ENCODE results near the gene TMC1. TPM values are rescaled to one million over a fixed set of nuclear protein-coding genes. Genes with fewer than 3 reads are reported as not detected.

The TMC1 gene
- total RNA-seq, 4 donors from 2014 or later = under 0.01 to 0.95 (median 0.90) TPM; not detected in 1

DNA sequence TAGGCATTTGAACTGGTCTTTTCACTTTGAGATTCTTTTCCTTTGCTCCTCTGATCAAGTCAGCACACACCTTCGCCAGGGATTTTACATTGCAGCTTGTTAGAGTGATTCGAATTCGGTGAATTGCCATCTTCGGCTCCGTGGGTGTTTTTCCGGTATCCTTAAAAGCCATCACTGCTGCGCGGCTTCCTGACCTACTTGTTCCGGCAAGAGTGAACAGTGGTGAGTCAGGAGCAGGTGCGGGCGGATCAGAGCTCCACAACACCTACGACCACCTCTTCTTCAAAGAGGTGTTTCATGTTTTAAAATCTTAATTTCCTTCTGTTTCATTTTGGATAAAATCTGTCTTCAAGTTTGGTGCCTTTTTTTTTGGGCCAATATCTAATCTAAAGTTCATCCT is 134.6 kb downstream of the TMC1 start:
- TF ChIP-seq, protein P1, sequence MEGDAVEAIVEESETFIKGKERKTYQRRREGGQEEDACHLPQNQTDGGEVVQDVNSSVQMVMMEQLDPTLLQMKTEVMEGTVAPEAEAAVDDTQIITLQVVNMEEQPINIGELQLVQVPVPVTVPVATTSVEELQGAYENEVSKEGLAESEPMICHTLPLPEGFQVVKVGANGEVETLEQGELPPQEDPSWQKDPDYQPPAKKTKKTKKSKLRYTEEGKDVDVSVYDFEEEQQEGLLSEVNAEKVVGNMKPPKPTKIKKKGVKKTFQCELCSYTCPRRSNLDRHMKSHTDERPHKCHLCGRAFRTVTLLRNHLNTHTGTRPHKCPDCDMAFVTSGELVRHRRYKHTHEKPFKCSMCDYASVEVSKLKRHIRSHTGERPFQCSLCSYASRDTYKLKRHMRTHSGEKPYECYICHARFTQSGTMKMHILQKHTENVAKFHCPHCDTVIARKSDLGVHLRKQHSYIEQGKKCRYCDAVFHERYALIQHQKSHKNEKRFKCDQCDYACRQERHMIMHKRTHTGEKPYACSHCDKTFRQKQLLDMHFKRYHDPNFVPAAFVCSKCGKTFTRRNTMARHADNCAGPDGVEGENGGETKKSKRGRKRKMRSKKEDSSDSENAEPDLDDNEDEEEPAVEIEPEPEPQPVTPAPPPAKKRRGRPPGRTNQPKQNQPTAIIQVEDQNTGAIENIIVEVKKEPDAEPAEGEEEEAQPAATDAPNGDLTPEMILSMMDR (IDR thresholded peaks at IDR 0.05) = no peak
- TF ChIP-seq POLR2A (IDR thresholded peaks at IDR 0.05) = no peak
- Histone ChIP-seq H3K4me3 (no peak overlapping the region), H3K36me3 (no peaks in the 10 kb centered on the region), H3K27ac (no peak overlapping the region), H3K27me3 (no peaks in the 10 kb centered on the region), H3K9me3 (no peaks in the 10 kb centered on the region), H3K4me1 (no peaks in the 10 kb centered on the region)
- intact Hi-C loops (cut with DNase I; ENCODE audit: low total_unique reads) = no loop called here
- DNase-seq = no peak

DNA sequence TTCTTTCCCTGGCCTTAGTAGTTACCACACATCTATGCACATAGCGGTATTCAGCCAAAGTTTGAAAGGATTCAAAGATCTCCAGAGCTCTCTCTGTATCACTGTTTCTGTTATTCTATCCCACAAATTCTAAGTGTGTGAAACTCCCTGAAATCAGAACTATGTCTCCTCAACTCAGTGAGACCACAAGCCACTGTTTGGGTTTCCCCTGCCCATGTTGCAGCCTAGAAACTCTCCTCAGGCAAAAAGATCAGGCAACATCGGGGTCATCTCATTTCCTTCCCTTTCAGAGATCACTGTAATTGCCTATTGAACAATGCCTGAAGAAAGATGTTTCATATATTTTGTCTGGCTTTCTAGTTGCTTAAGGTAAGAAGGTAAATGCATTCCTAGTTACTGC is 135.6 kb downstream of the TMC1 start:
- no peaks in the 10 kb centered on the region for H3K9me3 ChIP-seq
- TF ChIP-seq, protein P1 (IDR thresholded peaks at IDR 0.05) = no peak
- no peak for TF ChIP-seq POLR2A (IDR thresholded peaks at IDR 0.05)
- no peak overlapping the region for H3K4me3 ChIP-seq
- DNase-seq = no peak
- H3K4me1 ChIP-seq = no peaks in the 10 kb centered on the region
- intact Hi-C loops (cut with DNase I; ENCODE audit: low total_unique reads) = no loop called here
- no peaks in the 10 kb centered on the region for H3K36me3 ChIP-seq
- no peaks in the 10 kb centered on the region for H3K27me3 ChIP-seq
- H3K27ac ChIP-seq = no peak overlapping the region

DNA sequence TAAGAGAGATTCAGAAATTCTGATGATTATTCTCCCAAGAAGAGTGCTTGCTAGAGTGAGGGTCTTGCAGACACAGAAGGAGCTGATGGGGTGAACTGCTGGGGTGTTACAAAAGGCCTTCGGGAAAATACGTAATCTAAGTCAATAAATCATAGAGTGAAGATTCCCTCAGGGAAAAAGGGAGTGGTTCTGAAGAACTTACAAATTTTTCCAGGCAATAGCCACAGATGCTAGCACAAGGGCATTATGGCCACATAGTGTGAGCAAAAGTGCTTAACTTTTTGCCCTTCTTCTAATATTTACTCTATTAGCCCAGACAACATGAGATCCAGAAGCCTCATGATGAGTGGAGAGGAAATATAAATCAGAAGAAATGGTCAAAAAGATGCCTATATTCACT is 137.3 kb downstream of the TMC1 start:
- TF ChIP-seq, protein P1 (IDR thresholded peaks at IDR 0.05) = no peak
- TF ChIP-seq POLR2A (IDR thresholded peaks at IDR 0.05) = no peak
- Histone ChIP-seq H3K4me1 (no peaks in the 10 kb centered on the region), H3K9me3 (no peaks in the 10 kb centered on the region), H3K36me3 (no peaks in the 10 kb centered on the region), H3K27ac (no peak overlapping the region), H3K4me3 (no peak overlapping the region), H3K27me3 (no peaks in the 10 kb centered on the region)
- no peak for DNase-seq
- intact Hi-C loops (cut with DNase I; ENCODE audit: low total_unique reads) = no loop called here

DNA sequence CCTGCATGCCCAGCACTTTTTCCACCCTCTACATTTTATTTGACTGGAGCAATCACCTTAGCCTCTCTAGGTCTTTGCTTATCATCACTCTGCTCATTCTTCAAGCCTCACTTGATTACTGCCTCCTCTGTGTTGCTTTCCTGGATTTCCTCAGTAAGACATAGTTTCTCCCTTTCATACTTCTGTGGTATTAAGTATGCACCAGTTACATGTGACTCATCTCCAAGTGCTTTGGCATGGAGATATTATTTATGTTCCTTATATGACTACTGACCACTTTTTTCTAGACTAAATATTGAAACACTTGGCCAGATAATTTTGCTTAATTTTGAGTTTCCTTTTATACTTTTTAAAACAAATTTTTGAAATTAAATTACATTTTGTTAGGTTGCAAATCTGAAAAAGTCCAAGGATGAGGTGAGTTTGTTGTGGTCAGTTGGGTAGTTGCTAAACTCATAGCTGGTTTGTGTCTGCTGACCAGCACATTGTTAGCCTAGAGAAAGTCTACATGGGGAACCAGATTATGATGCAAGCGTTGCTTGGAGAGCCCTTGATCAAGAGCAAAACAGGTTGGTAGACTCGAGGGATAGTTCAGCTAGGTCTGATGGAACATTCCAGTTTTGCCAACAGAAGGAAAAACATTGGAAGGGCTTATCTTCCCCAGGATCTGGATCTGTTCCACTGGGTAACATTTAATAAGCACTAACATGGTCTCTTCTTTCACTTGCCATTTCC is 140.2 kb downstream of the TMC1 start:
- TF ChIP-seq, protein P1 (IDR thresholded peaks at IDR 0.05) = no peak
- no peak for TF ChIP-seq POLR2A (IDR thresholded peaks at IDR 0.05)
- Histone ChIP-seq H3K36me3 (no peaks in the 10 kb centered on the region), H3K27ac (no peak overlapping the region), H3K4me1 (no peaks in the 10 kb centered on the region), H3K27me3 (no peaks in the 10 kb centered on the region), H3K9me3 (no peaks in the 10 kb centered on the region), H3K4me3 (no peak overlapping the region)
- DNase-seq = no peak
- intact Hi-C loops (cut with DNase I; ENCODE audit: low total_unique reads) = no loop called here

DNA sequence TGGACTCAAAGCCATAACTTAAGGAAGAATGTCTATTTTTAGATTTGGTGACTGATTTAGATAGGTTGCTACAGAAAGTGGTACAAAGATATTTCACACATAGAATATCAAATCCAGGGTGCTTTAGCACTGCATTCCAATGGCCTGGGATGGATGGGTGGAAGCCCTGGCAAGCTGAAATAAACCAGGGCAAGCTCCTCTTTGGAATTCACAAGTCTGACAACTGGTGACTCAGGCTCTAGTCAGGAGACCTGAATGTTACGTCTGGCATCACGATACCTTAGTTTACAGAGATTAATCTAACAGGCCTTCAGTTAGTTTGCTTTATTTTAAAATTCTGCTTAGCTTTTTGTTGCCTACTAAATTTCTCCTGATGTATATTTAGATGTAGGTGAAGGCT is 144.0 kb downstream of the TMC1 start:
- TF ChIP-seq, protein P1 (IDR thresholded peaks at IDR 0.05) = no peak
- TF ChIP-seq POLR2A (IDR thresholded peaks at IDR 0.05) = no peak
- Histone ChIP-seq H3K9me3 (no peaks in the 10 kb centered on the region), H3K27ac (no peak overlapping the region), H3K4me3 (no peak overlapping the region), H3K36me3 (no peaks in the 10 kb centered on the region), H3K4me1 (no peaks in the 10 kb centered on the region), H3K27me3 (no peaks in the 10 kb centered on the region)
- intact Hi-C loops (cut with DNase I; ENCODE audit: low total_unique reads) = no loop called here
- DNase-seq = no peak
